Gastrocnemius medialis (tissue), 4 donors: ENCODE results near the gene TXNDC12. TPM values are rescaled to one million over a fixed set of nuclear protein-coding genes. Genes with fewer than 3 reads are reported as not detected.

ENCODE experiments used
- ATAC-seq, 2 donors: fragments of 150-250 bp; one replicate each; pipeline ENCODE4 v1.9.1; 2016
- DNase-seq, 2 donors: peaks; one replicate each; pipeline ENCODE4 v3.0.0-alpha.2; 2019
- H3K27ac ChIP-seq, 4 donors: fragments of 200-600 bp; sonication (generic); 1 replicate in 1 of 4; 2 replicates in 3 of 4; pipeline ENCODE4 v1.5.1; 2016 to 2018; ENCODE audit warnings: mild to moderate bottlenecking in 2 of 4, moderate library complexity in 1 of 4
- H3K27me3 ChIP-seq, 3 donors: fragments of 200-600 bp; sonication (generic) in 2 of 3; 1 replicate in 1 of 3; 2 replicates in 2 of 3; pipeline versions ENCODE4 v1.5.1 to v1.6.0; 2016 to 2019; ENCODE audit warnings: mild to moderate bottlenecking in 1 of 3, moderate library complexity in 1 of 3
- H3K36me3 ChIP-seq, 2 donors: fragments of 200-600 bp; sonication (generic) in 1 of 2; one replicate each; pipeline ENCODE4 v1.5.1; 2017 to 2018
- H3K4me1 ChIP-seq, 2 donors: fragments of 200-600 bp; sonication (generic) in 1 of 2; one replicate each; pipeline ENCODE4 v1.5.1; 2016 to 2017; ENCODE audit warnings: mild to moderate bottlenecking in 2 of 2
- H3K4me3 ChIP-seq, 4 donors: fragments of 200-600 bp; sonication (generic) in 3 of 4; 1 replicate in 1 of 4; 2 replicates in 3 of 4; pipeline ENCODE4 v1.5.1; 2016 to 2019; ENCODE audit warnings: mild to moderate bottlenecking in 2 of 4
- H3K9me3 ChIP-seq, 3 donors: fragments of 200-600 bp; sonication (generic) in 2 of 3; 1 replicate in 1 of 3; 2 replicates in 2 of 3; pipeline ENCODE4 v1.5.1; 2016 to 2019
- CTCF ChIP-seq, 5 experiments: fragments of 450-650 bp in 3 of 5; fragments of 200-600 bp in 2 of 5; sonication (generic) in 2 of 5; IDR thresholded peaks in 4 of 5; conservative IDR thresholded peaks in 1 of 5; 1 replicate in 4 of 5; 2 replicates in 1 of 5; pipeline ENCODE4 v1.5.1; 2016 to 2019; ENCODE audit warnings: antibody characterized with exemption in 5 of 5, mild to moderate bottlenecking in 3 of 5, moderate library complexity in 3 of 5
- POLR2A ChIP-seq, 2 donors: fragments of 450-650 bp; IDR thresholded peaks; one replicate each; pipeline ENCODE4 v1.6.1; 2017; ENCODE audit warnings: antibody characterized with exemption in 2 of 2, mild to moderate bottlenecking in 2 of 2, moderate library complexity in 2 of 2
- in situ Hi-C, 4 donors: fragments of 200-750 bp; cut with MboI; loops; one replicate each; pipeline versions ENCODE4 v1.15.0 to v1.8.0; 2017; ENCODE audit warnings: low sequenced_read_pairs in 4 of 4
- intact Hi-C: fragments of 100-400 bp; cut with DNase I; formaldehyde crosslinking; loops from one replicate; pipeline ENCODE4 v1.15.1; 2023; ENCODE audit warnings: low total_unique reads
- total RNA-seq, 4 donors: library from RNA; depleted of rRNA; stranded (reverse); fragments of >200 nt; gene quantifications; one replicate each; pipeline versions ENCODE4 v1.1.0 to v1.2.3, GENCODE V29; 2016

TXNDC12 gene
- total RNA-seq, 4 donors from 2014 or later, result 19.8 to 25.3 (median 23.3) TPM

- DNase-seq (no peak), ATAC-seq (no peak)
- H3K27ac ChIP-seq, result no peak overlapping the region
- TF ChIP-seq CTCF (IDR thresholded peaks at IDR 0.05 in 4 of 5, conservative IDR thresholded peaks at IDR 0.05 in 1 of 5), result no peak
- TF ChIP-seq POLR2A (IDR thresholded peaks at IDR 0.05), result no peak
- H3K9me3 ChIP-seq, result no peaks in the 10 kb centered on the region
- peaks cover 0 to 12% (median 0%) of the 10 kb centered on the region in 3 donors for H3K27me3 ChIP-seq
- no peak overlapping the region for H3K4me3 ChIP-seq
- H3K4me1 ChIP-seq, result no peaks in the 10 kb centered on the region
- H3K36me3 ChIP-seq, result no peaks in the 10 kb centered on the region
- in situ Hi-C loops, result loop anchor here in 2 of 4 donors (5.0 to 10.0 kb wide), 2 partner anchors 99 to 107 kb away; no protein-coding TSS in a partner anchor
- intact Hi-C loops, result no loop called here
Measured at GRCh38 chr1:52003877-52004276, 51.1 kb downstream of the TXNDC12 start.

GRCh38 chr1:52002038-52002917, 52.7 kb downstream of the TXNDC12 start:
- Histone ChIP-seq H3K27me3 (peaks cover 0 to 12% (median 0%) of the 10 kb centered on the region in 3 donors), H3K4me3 (no peak overlapping the region), H3K9me3 (no peaks in the 10 kb centered on the region), H3K4me1 (no peaks in the 10 kb centered on the region), H3K36me3 (no peaks in the 10 kb centered on the region), H3K27ac (no peak overlapping the region)
- ATAC-seq (peak; percentile 96 to 99), DNase-seq (peak; percentile 13 to 35)
- intact Hi-C loops, result loop anchor here (1.0 kb wide), 1 partner anchor 105 kb away; no protein-coding TSS in a partner anchor
- in situ Hi-C loops, result loop anchor here in 2 of 4 donors (5.0 to 10.0 kb wide), 2 partner anchors 97 to 105 kb away; no protein-coding TSS in a partner anchor
- TF ChIP-seq POLR2A (IDR thresholded peaks at IDR 0.05) (no peak), CTCF (IDR thresholded peaks at IDR 0.05 in 4 of 5, conservative IDR thresholded peaks at IDR 0.05 in 1 of 5) (peak; percentile 76 to 89 (median 85))

DNA sequence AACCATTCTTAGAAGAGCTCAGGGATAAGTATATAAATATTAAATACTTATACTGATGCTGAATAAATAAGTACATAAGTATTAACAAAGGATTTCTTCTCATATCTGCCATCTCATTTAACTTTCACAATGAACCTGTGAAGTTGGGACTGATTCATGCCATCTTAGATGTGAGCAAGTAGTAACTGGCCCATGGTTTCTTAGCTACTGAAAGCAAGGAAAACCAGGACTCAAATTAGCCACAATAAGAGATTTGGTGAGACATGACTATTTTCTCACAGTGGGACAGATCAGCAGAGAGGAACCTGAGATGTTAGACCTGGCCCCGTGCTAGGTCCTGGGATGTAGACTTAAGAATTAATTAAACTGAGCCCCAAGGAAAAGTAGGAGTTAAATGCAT, 56.3 kb downstream of the TXNDC12 start:
- H3K27me3 ChIP-seq, result no peaks in the 10 kb centered on the region
- in situ Hi-C loops, result loop anchor here in 1 of 4 donors (5.0 kb wide), 1 partner anchor 96 kb away; no protein-coding TSS in a partner anchor

DNA sequence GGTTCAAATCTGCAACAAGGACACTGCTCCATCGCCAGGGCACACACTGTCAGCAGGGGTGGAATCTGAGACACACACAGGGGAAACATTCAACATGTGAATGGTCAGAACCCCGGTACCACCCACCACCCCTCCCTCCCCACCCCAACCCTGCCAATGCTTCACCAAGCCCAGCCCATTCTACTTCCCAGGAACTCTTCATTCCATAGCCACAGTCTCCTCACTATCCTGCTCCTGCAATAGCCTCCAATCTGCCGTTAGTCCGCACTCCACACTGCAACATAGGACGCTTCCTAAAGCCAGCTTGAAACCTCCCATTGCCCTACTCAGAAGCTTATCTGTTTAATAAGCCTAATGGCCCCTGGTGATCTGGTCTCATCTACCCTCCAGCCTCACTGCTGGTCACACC, 57.0 kb downstream of the TXNDC12 start:
- TF ChIP-seq CTCF (IDR thresholded peaks at IDR 0.05 in 4 of 5, conservative IDR thresholded peaks at IDR 0.05 in 1 of 5) (no peak), POLR2A (IDR thresholded peaks at IDR 0.05) (no peak)
- Histone ChIP-seq H3K4me3 (no peak overlapping the region), H3K27me3 (peaks cover 3 to 6% (median 5%) of the 10 kb centered on the region in 3 donors), H3K9me3 (no peaks in the 10 kb centered on the region), H3K27ac (no peak overlapping the region), H3K4me1 (no peaks in the 10 kb centered on the region), H3K36me3 (no peaks in the 10 kb centered on the region)
- in situ Hi-C loops, result loop anchor here in 1 of 4 donors (5.0 kb wide), 1 partner anchor 96 kb away; no protein-coding TSS in a partner anchor
- ATAC-seq, result no peak
- DNase-seq, result no peak
- intact Hi-C loops, result no loop called here

More for the DNA sequence above, 56.3 kb downstream of the TXNDC12 start:
- Histone ChIP-seq H3K27ac (no peak overlapping the region), H3K9me3 (no peaks in the 10 kb centered on the region), H3K36me3 (no peaks in the 10 kb centered on the region), H3K4me3 (no peak overlapping the region), H3K4me1 (no peaks in the 10 kb centered on the region)
- DNase-seq, result no peak
- TF ChIP-seq POLR2A (IDR thresholded peaks at IDR 0.05), result no peak
- TF ChIP-seq CTCF (IDR thresholded peaks at IDR 0.05 in 4 of 5, conservative IDR thresholded peaks at IDR 0.05 in 1 of 5), result no peak
- ATAC-seq, result no peak
- intact Hi-C loops, result no loop called here
